Esophagus muscularis mucosa (tissue), 4 donors: ENCODE results near the gene CORIN. TPM values are rescaled to one million over a fixed set of nuclear protein-coding genes. Genes with fewer than 3 reads are reported as not detected.

Experiments
- DNase-seq: peaks from one replicate; pipeline ENCODE4 v3.0.0-alpha.2; 2017; ENCODE audit errors: extremely low spot score
- H3K27ac ChIP-seq, 4 donors: fragments of 200-600 bp; sonication (generic); replicated peaks in 1 of 4; 1 replicate in 3 of 4; 2 replicates in 1 of 4; pipeline ENCODE4 v1.5.1; 2016 to 2019; ENCODE audit warnings: mild to moderate bottlenecking in 1 of 4
- H3K27me3 ChIP-seq, 4 donors: fragments of 200-600 bp; sonication (generic); one replicate each; pipeline versions ENCODE4 v1.5.1 to v1.6.0; 2016 to 2019
- H3K36me3 ChIP-seq, 4 donors: fragments of 200-600 bp; sonication (generic); one replicate each; pipeline ENCODE4 v1.5.1; 2016 to 2019
- H3K4me1 ChIP-seq, 4 donors: fragments of 200-600 bp; sonication (generic); one replicate each; pipeline ENCODE4 v1.5.1; 2016 to 2019
- H3K4me3 ChIP-seq, 4 donors: fragments of 200-600 bp; sonication (generic); 1 replicate in 2 of 4; 2 replicates in 2 of 4; pipeline ENCODE4 v1.5.1; 2016 to 2019; ENCODE audit warnings: mild to moderate bottlenecking in 4 of 4, moderate library complexity in 1 of 4
- H3K9me3 ChIP-seq, 4 donors: fragments of 200-600 bp; sonication (generic); 1 replicate in 3 of 4; 2 replicates in 1 of 4; pipeline ENCODE4 v1.5.1; 2016 to 2019
- CTCF ChIP-seq, 3 experiments: fragments of 200-600 bp in 2 of 3; fragments of 450-650 bp in 1 of 3; sonication (generic) in 2 of 3; IDR thresholded peaks; one replicate each; pipeline ENCODE4 v1.5.1; 2017 to 2019; ENCODE audit warnings: antibody characterized with exemption in 3 of 3, mild to moderate bottlenecking in 2 of 3, moderate library complexity in 1 of 3
- EP300 ChIP-seq: sonication (generic); formaldehyde crosslinking; IDR thresholded peaks from one replicate; pipeline ENCODE4 v1.6.1; 2017; ENCODE audit warnings: antibody characterized with exemption
- POLR2A ChIP-seq: fragments of 450-650 bp; IDR thresholded peaks from one replicate; pipeline ENCODE4 v1.6.1; 2017; ENCODE audit warnings: antibody characterized with exemption, moderate library complexity, mild to moderate bottlenecking, low read depth
- POLR2AphosphoS5 ChIP-seq, 2 donors: sonication (generic); formaldehyde crosslinking; IDR thresholded peaks; one replicate each; pipeline ENCODE4 v1.6.1; 2017; ENCODE audit warnings: antibody characterized with exemption in 2 of 2
- WGBS: methylation state at CpG from one replicate; pipeline ENCODE4 v1.1.5; 2018; 5-methylcytosine and 5-hydroxymethylcytosine counted together
- intact Hi-C: fragments of 100-400 bp; cut with DNase I; formaldehyde crosslinking; loops from one replicate; pipeline ENCODE4 v1.15.1; 2023
- total RNA-seq, 4 donors: library from RNA; depleted of rRNA; stranded (reverse); fragments of >200 nt; gene quantifications; one replicate each; pipeline versions ENCODE4 v1.1.0 to v1.2.1, GENCODE V29; 2016

The CORIN gene
- total RNA-seq, 4 donors from 2014 or later: 1.2 to 4.8 (median 2.8) TPM

- Histone ChIP-seq H3K27me3 (no peaks in the 10 kb centered on the region), H3K27ac (no peak overlapping the region), H3K36me3 (no peaks in the 10 kb centered on the region), H3K9me3 (no peaks in the 10 kb centered on the region), H3K4me1 (no peaks in the 10 kb centered on the region), H3K4me3 (no peak overlapping the region)
- no peak for DNase-seq
- WGBS: 77% methylated on average over 3 of the region's 3 CpGs
- intact Hi-C loops: no loop called here
- TF ChIP-seq POLR2AphosphoS5 (IDR thresholded peaks at IDR 0.05) (no peak), POLR2A (no peak), EP300 (no peak), CTCF (IDR thresholded peaks at IDR 0.05) (no peak)
Observed at GRCh38 chr4:47647544-47647943, 190.3 kb downstream of the CORIN start.

- DNase-seq: no peak
- 71% methylated on average over 3 of the region's 3 CpGs for WGBS
- no peaks in the 10 kb centered on the region for H3K27me3 ChIP-seq
- H3K4me3 ChIP-seq: no peak overlapping the region
- no peaks in the 10 kb centered on the region for H3K4me1 ChIP-seq
- no peak for TF ChIP-seq POLR2AphosphoS5 (IDR thresholded peaks at IDR 0.05)
- no peak for TF ChIP-seq POLR2A
- TF ChIP-seq CTCF (IDR thresholded peaks at IDR 0.05): no peak
- TF ChIP-seq EP300: no peak
- H3K9me3 ChIP-seq: no peaks in the 10 kb centered on the region
- no peak overlapping the region for H3K27ac ChIP-seq
- H3K36me3 ChIP-seq: no peaks in the 10 kb centered on the region
- intact Hi-C loops: no loop called here
Observed at GRCh38 chr4:47647029-47647428, 190.8 kb downstream of the CORIN start.

GRCh38 chr4:47646372-47646771 lies 191.5 kb downstream of the CORIN start:
- TF ChIP-seq POLR2AphosphoS5 (IDR thresholded peaks at IDR 0.05) (no peak), POLR2A (no peak), CTCF (IDR thresholded peaks at IDR 0.05) (no peak), EP300 (no peak)
- no peak overlapping the region for H3K4me3 ChIP-seq
- intact Hi-C loops: no loop called here
- H3K36me3 ChIP-seq: no peaks in the 10 kb centered on the region
- H3K27ac ChIP-seq: no peak overlapping the region
- WGBS: 62% methylated on average over 3 of the region's 3 CpGs
- no peaks in the 10 kb centered on the region for H3K9me3 ChIP-seq
- no peaks in the 10 kb centered on the region for H3K4me1 ChIP-seq
- DNase-seq: no peak
- H3K27me3 ChIP-seq: no peaks in the 10 kb centered on the region

GRCh38 chr4:47643845-47644244 lies 194.0 kb downstream of the CORIN start:
- no peak for TF ChIP-seq POLR2A
- no peak for TF ChIP-seq POLR2AphosphoS5 (IDR thresholded peaks at IDR 0.05)
- no peak for TF ChIP-seq CTCF (IDR thresholded peaks at IDR 0.05)
- no peak for TF ChIP-seq EP300
- no peaks in the 10 kb centered on the region for H3K4me1 ChIP-seq
- no peaks in the 10 kb centered on the region for H3K36me3 ChIP-seq
- no peak for DNase-seq
- no peak overlapping the region for H3K27ac ChIP-seq
- intact Hi-C loops: no loop called here
- no peaks in the 10 kb centered on the region for H3K27me3 ChIP-seq
- H3K4me3 ChIP-seq: no peak overlapping the region
- no peaks in the 10 kb centered on the region for H3K9me3 ChIP-seq
- WGBS: 79% methylated on average over 6 of the region's 6 CpGs

- intact Hi-C loops: no loop called here
- 39% methylated on average over 7 of the region's 7 CpGs for WGBS
- H3K27ac ChIP-seq: no peak overlapping the region
Observed at GRCh38 chr4:47642985-47643760, 194.7 kb downstream of the CORIN start.

More at GRCh38 chr4:47642985-47643760, 194.7 kb downstream of the CORIN start:
- H3K4me1 ChIP-seq: no peaks in the 10 kb centered on the region
- H3K4me3 ChIP-seq: no peak overlapping the region
- no peaks in the 10 kb centered on the region for H3K27me3 ChIP-seq
- H3K9me3 ChIP-seq: no peaks in the 10 kb centered on the region
- DNase-seq: no peak
- no peak for TF ChIP-seq POLR2AphosphoS5 (IDR thresholded peaks at IDR 0.05)
- TF ChIP-seq CTCF (IDR thresholded peaks at IDR 0.05): no peak
- no peak for TF ChIP-seq POLR2A
- no peak for TF ChIP-seq EP300
- H3K36me3 ChIP-seq: no peaks in the 10 kb centered on the region
